ENCODE data around the gene KIAA0513. TPM values are rescaled to one million over a fixed set of nuclear protein-coding genes. Genes with fewer than 3 reads are reported as not detected.

The KIAA0513 gene
- total and polyA plus RNA-seq, 2 of the 13 experiments (the other 11 are each of a cell fraction or from before 2014, with no cell fraction given): 1.8 TPM

GRCh38 chr16:85010931-85011845, 16.4 kb upstream of the KIAA0513 start, which contains the start of gene ZDHHC7 (continued):
- no peak for TF ChIP-seq BATF2 (CRISPR knock-in tag; IDR thresholded peaks at IDR 0.05)
- TF ChIP-seq ZNF746 (CRISPR knock-in tag; IDR thresholded peaks at IDR 0.05): peak; percentile 55; the same call in 1 of the 2 replicates
- no peak; the same call in none of the 2 replicates for TF ChIP-seq ZSCAN20 (CRISPR knock-in tag; IDR thresholded peaks at IDR 0.05; ENCODE audit: borderline replicate concordance)
- TF ChIP-seq CBX2 (IDR thresholded peaks at IDR 0.05; ENCODE audit: low read depth, low read length): no peak
- no peak for TF ChIP-seq CBX2 (CRISPR knock-in tag; IDR thresholded peaks at IDR 0.05; ENCODE audit: low read depth)
- TF ChIP-seq GABPA (IDR thresholded peaks at IDR 0.05; ENCODE audit: low read depth, low read length): peak; percentile 86
- TF ChIP-seq GABPA (CRISPR knock-in tag; IDR thresholded peaks at IDR 0.05; ENCODE audit: low read depth): peak; percentile 96
- TF ChIP-seq ZIK1 (CRISPR knock-in tag; IDR thresholded peaks at IDR 0.05; ENCODE audit: borderline replicate concordance, low read depth): no peak
- TF ChIP-seq, protein P1, sequence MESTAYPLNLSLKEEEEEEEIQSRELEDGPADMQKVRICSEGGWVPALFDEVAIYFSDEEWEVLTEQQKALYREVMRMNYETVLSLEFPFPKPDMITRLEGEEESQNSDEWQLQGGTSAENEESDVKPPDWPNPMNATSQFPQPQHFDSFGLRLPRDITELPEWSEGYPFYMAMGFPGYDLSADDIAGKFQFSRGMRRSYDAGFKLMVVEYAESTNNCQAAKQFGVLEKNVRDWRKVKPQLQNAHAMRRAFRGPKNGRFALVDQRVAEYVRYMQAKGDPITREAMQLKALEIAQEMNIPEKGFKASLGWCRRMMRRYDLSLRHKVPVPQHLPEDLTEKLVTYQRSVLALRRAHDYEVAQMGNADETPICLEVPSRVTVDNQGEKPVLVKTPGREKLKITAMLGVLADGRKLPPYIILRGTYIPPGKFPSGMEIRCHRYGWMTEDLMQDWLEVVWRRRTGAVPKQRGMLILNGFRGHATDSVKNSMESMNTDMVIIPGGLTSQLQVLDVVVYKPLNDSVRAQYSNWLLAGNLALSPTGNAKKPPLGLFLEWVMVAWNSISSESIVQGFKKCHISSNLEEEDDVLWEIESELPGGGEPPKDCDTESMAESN (CRISPR knock-in tag; conservative IDR thresholded peaks at IDR 0.05): peak; percentile 55; the same call in 1 of the 2 replicates
- no peak for TF ChIP-seq KDM1A (CRISPR knock-in tag; IDR thresholded peaks at IDR 0.05)
- TF ChIP-seq, protein P2, sequence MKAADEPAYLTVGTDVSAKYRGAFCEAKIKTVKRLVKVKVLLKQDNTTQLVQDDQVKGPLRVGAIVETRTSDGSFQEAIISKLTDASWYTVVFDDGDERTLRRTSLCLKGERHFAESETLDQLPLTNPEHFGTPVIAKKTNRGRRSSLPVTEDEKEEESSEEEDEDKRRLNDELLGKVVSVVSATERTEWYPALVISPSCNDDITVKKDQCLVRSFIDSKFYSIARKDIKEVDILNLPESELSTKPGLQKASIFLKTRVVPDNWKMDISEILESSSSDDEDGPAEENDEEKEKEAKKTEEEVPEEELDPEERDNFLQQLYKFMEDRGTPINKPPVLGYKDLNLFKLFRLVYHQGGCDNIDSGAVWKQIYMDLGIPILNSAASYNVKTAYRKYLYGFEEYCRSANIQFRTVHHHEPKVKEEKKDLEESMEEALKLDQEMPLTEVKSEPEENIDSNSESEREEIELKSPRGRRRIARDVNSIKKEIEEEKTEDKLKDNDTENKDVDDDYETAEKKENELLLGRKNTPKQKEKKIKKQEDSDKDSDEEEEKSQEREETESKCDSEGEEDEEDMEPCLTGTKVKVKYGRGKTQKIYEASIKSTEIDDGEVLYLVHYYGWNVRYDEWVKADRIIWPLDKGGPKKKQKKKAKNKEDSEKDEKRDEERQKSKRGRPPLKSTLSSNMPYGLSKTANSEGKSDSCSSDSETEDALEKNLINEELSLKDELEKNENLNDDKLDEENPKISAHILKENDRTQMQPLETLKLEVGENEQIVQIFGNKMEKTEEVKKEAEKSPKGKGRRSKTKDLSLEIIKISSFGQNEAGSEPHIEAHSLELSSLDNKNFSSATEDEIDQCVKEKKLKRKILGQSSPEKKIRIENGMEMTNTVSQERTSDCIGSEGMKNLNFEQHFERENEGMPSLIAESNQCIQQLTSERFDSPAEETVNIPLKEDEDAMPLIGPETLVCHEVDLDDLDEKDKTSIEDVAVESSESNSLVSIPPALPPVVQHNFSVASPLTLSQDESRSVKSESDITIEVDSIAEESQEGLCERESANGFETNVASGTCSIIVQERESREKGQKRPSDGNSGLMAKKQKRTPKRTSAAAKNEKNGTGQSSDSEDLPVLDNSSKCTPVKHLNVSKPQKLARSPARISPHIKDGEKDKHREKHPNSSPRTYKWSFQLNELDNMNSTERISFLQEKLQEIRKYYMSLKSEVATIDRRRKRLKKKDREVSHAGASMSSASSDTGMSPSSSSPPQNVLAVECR (CRISPR knock-in tag; IDR thresholded peaks at IDR 0.05; ENCODE audit: borderline replicate concordance): peak; percentile 83

Measured in HepG2 (cell line).